Measurements from ENCODE around the gene ST6GAL1. TPM values are rescaled to one million over a fixed set of nuclear protein-coding genes. Genes with fewer than 3 reads are reported as not detected.
"Not testable (repeated sequence)": the region's sequence is repeated elsewhere in the genome, so short reads cannot be mapped to it uniquely, and the experiment has no call there.

The ST6GAL1 gene
- total and polyA plus RNA-seq, 4 donors = 15.1 to 113 (median 60.4) TPM

- no peaks in the 10 kb centered on the region for H3K9me3 ChIP-seq (ENCODE audit: control insufficient read depth in 4 of 4, insufficient read depth in 3 of 4, low read length in 3 of 4)
- TF ChIP-seq, protein P1, sequence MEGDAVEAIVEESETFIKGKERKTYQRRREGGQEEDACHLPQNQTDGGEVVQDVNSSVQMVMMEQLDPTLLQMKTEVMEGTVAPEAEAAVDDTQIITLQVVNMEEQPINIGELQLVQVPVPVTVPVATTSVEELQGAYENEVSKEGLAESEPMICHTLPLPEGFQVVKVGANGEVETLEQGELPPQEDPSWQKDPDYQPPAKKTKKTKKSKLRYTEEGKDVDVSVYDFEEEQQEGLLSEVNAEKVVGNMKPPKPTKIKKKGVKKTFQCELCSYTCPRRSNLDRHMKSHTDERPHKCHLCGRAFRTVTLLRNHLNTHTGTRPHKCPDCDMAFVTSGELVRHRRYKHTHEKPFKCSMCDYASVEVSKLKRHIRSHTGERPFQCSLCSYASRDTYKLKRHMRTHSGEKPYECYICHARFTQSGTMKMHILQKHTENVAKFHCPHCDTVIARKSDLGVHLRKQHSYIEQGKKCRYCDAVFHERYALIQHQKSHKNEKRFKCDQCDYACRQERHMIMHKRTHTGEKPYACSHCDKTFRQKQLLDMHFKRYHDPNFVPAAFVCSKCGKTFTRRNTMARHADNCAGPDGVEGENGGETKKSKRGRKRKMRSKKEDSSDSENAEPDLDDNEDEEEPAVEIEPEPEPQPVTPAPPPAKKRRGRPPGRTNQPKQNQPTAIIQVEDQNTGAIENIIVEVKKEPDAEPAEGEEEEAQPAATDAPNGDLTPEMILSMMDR (IDR thresholded peaks at IDR 0.05; ENCODE audit: control extremely low read depth, extremely low read depth) = no peak
- WGBS, 2 donors = 77 to 85% methylated on average over 10 of the region's 10 CpGs
- H3K36me3 ChIP-seq (ENCODE audit: control insufficient read depth in 4 of 4, insufficient read depth in 4 of 4, low read length in 4 of 4) = peaks cover 0 to 10% (median 0%) of the 10 kb centered on the region in 4 donors
- no peaks in the 10 kb centered on the region for H3K27me3 ChIP-seq (ENCODE audit: control insufficient read depth in 3 of 3, insufficient read depth in 3 of 3, low read length in 2 of 3)
- H3K4me3 ChIP-seq = no peak overlapping the region
- ATAC-seq (ENCODE audit: insufficient read depth, low FRiP score) = no peak
- peak overlapping the region in 1 of 2 donors; percentile 45 for H3K27ac ChIP-seq (ENCODE audit: low read depth in 1 of 2, low read length in 1 of 2)
- peaks cover 0 to 21% (median 9%) of the 10 kb centered on the region in 5 donors for H3K4me1 ChIP-seq (ENCODE audit: control insufficient read depth in 5 of 5, insufficient read depth in 5 of 5, low read length in 5 of 5)
- H3K9ac ChIP-seq (ENCODE audit: insufficient read depth in 1 of 2, low read length in 2 of 2) = no peak overlapping the region
- peak; percentile 49 to 73 (median 63) for DNase-seq
Measured at GRCh38 chr3:186965141-186965879, 35.0 kb downstream of the ST6GAL1 start.

DNA sequence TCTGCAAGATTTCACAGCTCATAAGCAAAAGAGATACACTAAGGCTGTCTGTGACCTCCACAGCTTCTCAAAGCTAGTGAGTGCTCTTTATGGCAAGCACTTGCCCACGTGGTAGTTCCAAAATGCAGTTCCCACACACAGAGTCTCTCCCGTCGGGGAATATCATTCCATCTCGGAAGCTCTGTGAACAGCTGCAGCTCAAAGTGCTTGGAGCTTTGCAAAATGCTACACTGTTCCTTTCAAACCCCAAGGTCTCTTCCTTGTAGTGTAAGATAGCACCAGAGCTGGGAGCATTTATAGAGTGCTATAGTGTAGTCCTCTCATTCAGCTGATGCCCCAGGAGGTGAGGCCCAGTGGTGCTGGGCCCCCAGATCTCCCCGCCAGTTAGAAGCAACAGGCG, 36.1 kb downstream of the ST6GAL1 start:
- H3K9ac ChIP-seq (ENCODE audit: insufficient read depth in 1 of 2, low read length in 2 of 2) = no peak overlapping the region
- TF ChIP-seq, protein P1 (IDR thresholded peaks at IDR 0.05; ENCODE audit: control extremely low read depth, extremely low read depth) = no peak
- no peak for ATAC-seq (ENCODE audit: insufficient read depth, low FRiP score)

GRCh38 chr3:186967236-186967635, 36.9 kb downstream of the ST6GAL1 start:
- Histone ChIP-seq H3K4me1 (ENCODE audit: control insufficient read depth in 5 of 5, insufficient read depth in 5 of 5, low read length in 5 of 5) (peaks cover 0 to 19% (median 9%) of the 10 kb centered on the region in 5 donors), H3K27ac (ENCODE audit: low read depth in 1 of 2, low read length in 1 of 2) (peak overlapping the region; percentile 46 to 50)
- DNase-seq; H3K4me3 ChIP-seq; H3K27me3 ChIP-seq (ENCODE audit: control insufficient read depth in 3 of 3, insufficient read depth in 3 of 3, low read length in 2 of 3); ATAC-seq (ENCODE audit: insufficient read depth, low FRiP score); H3K36me3 ChIP-seq (ENCODE audit: control insufficient read depth in 4 of 4, insufficient read depth in 4 of 4, low read length in 4 of 4); H3K9me3 ChIP-seq (ENCODE audit: control insufficient read depth in 4 of 4, insufficient read depth in 3 of 4, low read length in 3 of 4); H3K9ac ChIP-seq (ENCODE audit: insufficient read depth in 1 of 2, low read length in 2 of 2): not testable (repeated sequence)
- 92 to 94% methylated on average over 11 of the region's 11 CpGs for WGBS, 2 donors

More for the DNA sequence above, 36.1 kb downstream of the ST6GAL1 start:
- no peak overlapping the region for H3K4me3 ChIP-seq
- peak overlapping the region in 1 of 2 donors; percentile 48 for H3K27ac ChIP-seq (ENCODE audit: low read depth in 1 of 2, low read length in 1 of 2)
- H3K36me3 ChIP-seq (ENCODE audit: control insufficient read depth in 4 of 4, insufficient read depth in 4 of 4, low read length in 4 of 4) = peaks cover 0 to 10% (median 0%) of the 10 kb centered on the region in 4 donors
- H3K4me1 ChIP-seq (ENCODE audit: control insufficient read depth in 5 of 5, insufficient read depth in 5 of 5, low read length in 5 of 5) = peaks cover 0 to 20% (median 9%) of the 10 kb centered on the region in 5 donors
- WGBS, 2 donors = 83 to 94% methylated on average over 6 of the region's 6 CpGs
- no peaks in the 10 kb centered on the region for H3K9me3 ChIP-seq (ENCODE audit: control insufficient read depth in 4 of 4, insufficient read depth in 3 of 4, low read length in 3 of 4)
- H3K27me3 ChIP-seq (ENCODE audit: control insufficient read depth in 3 of 3, insufficient read depth in 3 of 3, low read length in 2 of 3) = no peaks in the 10 kb centered on the region
- no peak for DNase-seq

GRCh38 chr3:186967686-186968085, 37.4 kb downstream of the ST6GAL1 start:
- DNase-seq = no peak
- TF ChIP-seq, protein P1 (IDR thresholded peaks at IDR 0.05; ENCODE audit: control extremely low read depth, extremely low read depth) = no peak
- Histone ChIP-seq H3K36me3 (ENCODE audit: control insufficient read depth in 4 of 4, insufficient read depth in 4 of 4, low read length in 4 of 4) (peaks cover 0 to 11% (median 0%) of the 10 kb centered on the region in 4 donors), H3K9ac (ENCODE audit: insufficient read depth in 1 of 2, low read length in 2 of 2) (no peak overlapping the region), H3K9me3 (ENCODE audit: control insufficient read depth in 4 of 4, insufficient read depth in 3 of 4, low read length in 3 of 4) (no peaks in the 10 kb centered on the region), H3K4me1 (ENCODE audit: control insufficient read depth in 5 of 5, insufficient read depth in 5 of 5, low read length in 5 of 5) (peaks cover 0 to 19% (median 9%) of the 10 kb centered on the region in 5 donors), H3K27me3 (ENCODE audit: control insufficient read depth in 3 of 3, insufficient read depth in 3 of 3, low read length in 2 of 3) (no peaks in the 10 kb centered on the region), H3K4me3 (no peak overlapping the region), H3K27ac (ENCODE audit: low read depth in 1 of 2, low read length in 1 of 2) (peak overlapping the region; percentile 21 to 50)
- 19 to 45% methylated on average over 7 of the region's 7 CpGs for WGBS, 2 donors
- no peak for ATAC-seq (ENCODE audit: insufficient read depth, low FRiP score)

Measured in lung (tissue), 12 donors.